GM21390 (cell line): ENCODE data around the gene RNASE8.

Experiments used
- ATAC-seq: cut with Tn5 transposase; IDR thresholded peaks from one replicate; pipeline ENCODE4 v1.9.1; 2021; ENCODE audit not compliant: unreplicated experiment

Gene RNASE8

GRCh38 chr14:21050597-21050996 lies 7.0 kb upstream of the RNASE8 start:
- ATAC-seq, result no peak

GRCh38 chr14:21053184-21054122 lies 4.2 kb upstream of the RNASE8 start:
- no peak for ATAC-seq

- no peak for ATAC-seq
Measured at GRCh38 chr14:21054123-21054767, 3.4 kb upstream of the RNASE8 start.

GRCh38 chr14:21054768-21055145 lies 2.9 kb upstream of the RNASE8 start:
- ATAC-seq, result no peak

- no peak for ATAC-seq
Measured at GRCh38 chr14:21055432-21056117, 2.0 kb upstream of the RNASE8 start.

- ATAC-seq, result no peak
Measured at GRCh38 chr14:21056520-21057163, 980 bp upstream of the RNASE8 start.

- ATAC-seq, result no peak
Measured at GRCh38 chr14:21058903-21059302, 1.3 kb downstream of the RNASE8 start.

- ATAC-seq, result no peak
Measured at GRCh38 chr14:21059842-21060613, 2.4 kb downstream of the RNASE8 start.

- no peak for ATAC-seq
Measured at GRCh38 chr14:21060614-21061346, 3.2 kb downstream of the RNASE8 start.

GRCh38 chr14:21061347-21061668 lies 3.7 kb downstream of the RNASE8 start:
- ATAC-seq, result no peak

GRCh38 chr14:21063479-21063878 lies 5.9 kb downstream of the RNASE8 start:
- ATAC-seq, result no peak

- ATAC-seq, result no peak
Measured at GRCh38 chr14:21066882-21067502, 9.4 kb downstream of the RNASE8 start.

GRCh38 chr14:21068521-21069387 lies 11.1 kb downstream of the RNASE8 start:
- ATAC-seq, result no peak

GRCh38 chr14:21069388-21070082 lies 11.9 kb downstream of the RNASE8 start:
- no peak for ATAC-seq

- ATAC-seq, result no peak
Measured at GRCh38 chr14:21070083-21070609, 12.5 kb downstream of the RNASE8 start, which contains the start of gene ARHGEF40. Gene ARHGEF40, plus strand, starts transcription at chr14:21070304. Its CDS starts 93 bp downstream, at chr14:21070397.

GRCh38 chr14:21070610-21071224 lies 13.1 kb downstream of the RNASE8 start:
- peak; percentile 17 for ATAC-seq
